H1 (cell line): ENCODE data around the gene CREBBP. TPM values are rescaled to one million over a fixed set of nuclear protein-coding genes. Genes with fewer than 3 reads are reported as not detected.

Experiments
- CTCF ChIA-PET: fragments of 300-600 bp; sonication (Branson Sonifier 250); formaldehyde crosslinking; loops from one replicate; lab custom pipeline; 2021; ENCODE audit not compliant: partially characterized antibody; lab: Charles Lee
- POLR2A ChIA-PET: fragments of 300-600 bp; sonication (Branson Sonifier 250); formaldehyde crosslinking; loops from one replicate; lab custom pipeline; 2021; ENCODE audit warnings: inconsistent platforms; ENCODE audit not compliant: partially characterized antibody; lab: Charles Lee
- DNase-seq, 2 experiments: peaks; one replicate each; pipeline versions ENCODE4 v3.0.0 to v3.0.0-alpha.2; 2010 to 2022; ENCODE audit warnings: low spot score in 2 of 2, low read depth in 1 of 2, mixed read lengths in 1 of 2
- FAIRE-seq: peaks from 2 replicates; lab custom pipeline; 2011; peaks lifted over from hg19 to GRCh38; lab: Jason Lieb, UNC
- H2AFZ ChIP-seq: 2 replicates; pipeline ENCODE4 v1.8.1; 2012; ENCODE audit warnings: low read length, inconsistent platforms
- H2AK5ac ChIP-seq: 2 replicates; pipeline ENCODE4 v1.6.1; 2013; ENCODE audit warnings: low read depth, low read length
- H2BK120ac ChIP-seq: replicated peaks from 2 replicates; pipeline ENCODE3; 2013; ENCODE audit warnings: low read depth, low read length, inconsistent platforms
- H2BK12ac ChIP-seq: 2 replicates; pipeline ENCODE4 v1.6.1; 2013; ENCODE audit warnings: low read depth, low read length
- H2BK15ac ChIP-seq: 2 replicates; pipeline ENCODE4 v1.6.1; 2013; ENCODE audit warnings: low read length
- H2BK20ac ChIP-seq: 2 replicates; pipeline ENCODE4 v1.6.1; 2013; ENCODE audit warnings: low read length
- H2BK5ac ChIP-seq: 2 replicates; pipeline ENCODE4 v1.6.1; 2013; ENCODE audit warnings: low read depth, low read length
- H3K14ac ChIP-seq: 2 replicates; pipeline ENCODE4 v1.6.1; 2013; ENCODE audit warnings: inconsistent platforms; ENCODE audit not compliant: insufficient read length
- H3K18ac ChIP-seq: 2 replicates; pipeline ENCODE4 v1.6.1; 2013; ENCODE audit warnings: low read length; ENCODE audit errors: extremely low read depth
- H3K23ac ChIP-seq: 2 replicates; pipeline ENCODE4 v1.6.1; 2013; ENCODE audit warnings: inconsistent platforms; ENCODE audit not compliant: insufficient read length
- H3K23me2 ChIP-seq: 2 replicates; pipeline ENCODE4 v1.6.1; 2013; ENCODE audit warnings: low read depth, low read length
- H3K27ac ChIP-seq: 2 replicates; pipeline ENCODE4 v1.6.1; 2011; ENCODE audit warnings: low read depth, low read length, inconsistent platforms
- H3K27me3 ChIP-seq, 4 experiments: replicated peaks in 1 of 4; 1 replicate in 1 of 4; 2 replicates in 3 of 4; pipeline versions ENCODE4 v1.6.1 to v1.8.1; 2011 to 2013; ENCODE audit warnings: low read length in 3 of 4, mild to moderate bottlenecking in 3 of 4, inconsistent platforms in 2 of 4, mixed read lengths in 2 of 4, moderate library complexity in 1 of 4; ENCODE audit not compliant: control insufficient read depth in 3 of 4, insufficient read depth in 3 of 4; ENCODE audit errors: extremely low read depth in 1 of 4
- H3K36me3 ChIP-seq, 4 experiments: 2 replicates each; pipeline versions ENCODE4 v1.6.1 to v1.8.1; 2011 to 2013; ENCODE audit warnings: mild to moderate bottlenecking in 4 of 4, low read length in 3 of 4, moderate library complexity in 2 of 4, control low read depth in 1 of 4, inconsistent platforms in 1 of 4; ENCODE audit not compliant: insufficient read depth in 4 of 4, control insufficient read depth in 2 of 4
- H3K4ac ChIP-seq: replicated peaks from 2 replicates; pipeline ENCODE3; 2013; ENCODE audit warnings: low read length, low read depth, mixed read lengths, inconsistent platforms; ENCODE audit not compliant: insufficient read length
- H3K4me1 ChIP-seq, 4 experiments: replicated peaks in 1 of 4; 1 replicate in 1 of 4; 2 replicates in 3 of 4; pipeline versions ENCODE4 v1.6.1 to v1.8.1; 2011 to 2013; ENCODE audit warnings: low read length in 3 of 4, inconsistent platforms in 2 of 4, mixed read lengths in 1 of 4; ENCODE audit not compliant: insufficient read depth in 4 of 4, control insufficient read depth in 3 of 4
- H3K4me2 ChIP-seq, 2 experiments: 2 replicates each; pipeline versions ENCODE4 v1.6.1 to v1.8.1; 2011 to 2013; ENCODE audit warnings: low read depth in 2 of 2, low read length in 2 of 2, control low read depth in 1 of 2, inconsistent platforms in 1 of 2, mild to moderate bottlenecking in 1 of 2; ENCODE audit not compliant: insufficient read depth in 1 of 2
- H3K4me3 ChIP-seq, 4 experiments: fragments of 200-600, 300-600 bp in 1 of 4; sonication (generic), shearing (Covaris generic), sonication (Bioruptor Twin) in 1 of 4; 2 replicates each; pipeline versions ENCODE4 v1.5.1 to v1.8.1; 2011 to 2016; ENCODE audit warnings: low read length in 4 of 4, low read depth in 3 of 4, control low read depth in 2 of 4, inconsistent platforms in 2 of 4, mild to moderate bottlenecking in 2 of 4, mixed read lengths in 1 of 4, moderate library complexity in 1 of 4; ENCODE audit not compliant: insufficient read depth in 2 of 4; ENCODE audit errors: extremely low read depth in 1 of 4
- H3K56ac ChIP-seq: replicated peaks from 2 replicates; pipeline ENCODE3; 2013; ENCODE audit warnings: low read depth, mild to moderate bottlenecking, mixed read lengths, low read length, inconsistent platforms; ENCODE audit not compliant: insufficient read length
- H3K79me1 ChIP-seq: 2 replicates; pipeline ENCODE4 v1.6.1; 2013; ENCODE audit warnings: low read depth, low read length, control low read depth
- H3K79me2 ChIP-seq, 2 experiments: 2 replicates each; pipeline versions ENCODE4 v1.6.1 to v1.8.1; 2012 to 2013; ENCODE audit warnings: low read length in 2 of 2, mild to moderate bottlenecking in 2 of 2, inconsistent platforms in 1 of 2; ENCODE audit not compliant: insufficient read depth in 2 of 2, control insufficient read depth in 1 of 2
- H3K9ac ChIP-seq, 4 experiments: replicated peaks in 1 of 4; 1 replicate in 1 of 4; 2 replicates in 3 of 4; pipeline versions ENCODE4 v1.6.1 to v1.8.1; 2011 to 2013; ENCODE audit warnings: low read depth in 3 of 4, low read length in 3 of 4, control low read depth in 2 of 4, mild to moderate bottlenecking in 2 of 4, moderate library complexity in 2 of 4, inconsistent platforms in 1 of 4; ENCODE audit errors: extremely low read depth in 1 of 4
- H3K9me3 ChIP-seq, 2 experiments: 2 replicates each; pipeline versions ENCODE4 v1.6.1 to v1.8.1; 2012 to 2013; ENCODE audit warnings: mild to moderate bottlenecking in 2 of 2, moderate library complexity in 2 of 2, control low read depth in 1 of 2, inconsistent platforms in 1 of 2, low read depth in 1 of 2, low read length in 1 of 2, mixed read lengths in 1 of 2; ENCODE audit not compliant: insufficient read depth in 2 of 2
- H4K20me1 ChIP-seq, 2 experiments: replicated peaks in 1 of 2; 2 replicates each; pipeline versions ENCODE3 to v1.8.1; 2011 to 2013; ENCODE audit warnings: inconsistent platforms in 2 of 2, low read length in 2 of 2, mild to moderate bottlenecking in 1 of 2; ENCODE audit not compliant: insufficient read depth in 2 of 2, control insufficient read depth in 1 of 2
- H4K5ac ChIP-seq: 2 replicates; pipeline ENCODE4 v1.6.1; 2013; ENCODE audit warnings: low read length, low read depth, mixed read lengths, inconsistent platforms; ENCODE audit not compliant: insufficient read length
- H4K8ac ChIP-seq: 2 replicates; pipeline ENCODE4 v1.8.0; 2013; ENCODE audit warnings: mild to moderate bottlenecking, moderate library complexity, low read length, inconsistent platforms; ENCODE audit not compliant: insufficient read depth; ENCODE audit errors: extremely low read depth
- H4K91ac ChIP-seq: replicated peaks from 2 replicates; pipeline ENCODE3; 2013; ENCODE audit warnings: low read length, mixed read lengths, inconsistent platforms; ENCODE audit not compliant: insufficient read length
- ATF3 ChIP-seq: IDR thresholded peaks from 2 replicates; pipeline ENCODE4 v1.6.1; 2011; ENCODE audit warnings: low read depth, mild to moderate bottlenecking, low read length; ENCODE audit not compliant: insufficient read depth
- ZNF274 ChIP-seq: IDR thresholded peaks from 2 replicates; pipeline ENCODE4 v1.7.0; 2012; ENCODE audit warnings: low read length, borderline replicate concordance; ENCODE audit errors: extremely low read depth
- WGBS, 2 experiments: shearing (Covaris generic) in 1 of 2; methylation state at CpG; one replicate each; pipeline versions ENCODE4 v1.1.6 to v1.1.7; 2013 to 2015; ENCODE audit warnings: low lambda C conversion rate in 2 of 2, mixed read lengths in 2 of 2, inconsistent platforms in 1 of 2, low coverage in 1 of 2, missing lambda C conversion rate in 1 of 2; ENCODE audit not compliant: insufficient replicate concordance in 2 of 2, insufficient coverage in 1 of 2, insufficient read length in 1 of 2; ENCODE audit errors: extremely low coverage in 1 of 2, missing lambda C conversion rate in 1 of 2; 5-methylcytosine and 5-hydroxymethylcytosine counted together
- polyA plus RNA-seq, 7 experiments: library from polyadenylated mRNA; depleted of rRNA in 3 of 7; stranded (reverse) in 5 of 7; unstranded in 2 of 7; fragments of >200 nt in 5 of 7; fragments of 200-250 nt in 2 of 7; gene quantifications; 1 replicate in 5 of 7; 2 replicates in 1 of 7; 4 replicates in 1 of 7; pipeline versions ENCODE4 v1.2.1 to v1.2.3, GENCODE V29; 2011 to 2013; ENCODE audit warnings: missing spikeins in 2 of 7, mixed read lengths in 2 of 7
- total RNA-seq: library from RNA; stranded (reverse); fragmentation: NEBNext Ultra II Directional; extraction: Animal tissue kit (Norgen Biotek cat#: 25700); gene quantifications from 2 replicates; pipeline ENCODE4 v1.2.1, GENCODE V29; 2021

Gene CREBBP
- total and polyA plus RNA-seq, 2 of the 8 experiments (the other 6 are each of a cell fraction or from before 2014, with no cell fraction given), result 10.0 to 60.1 TPM

GRCh38 chr16:3866703-3867431 is 13.6 kb downstream of the CREBBP start:
- no peak overlapping the region for H2BK15ac ChIP-seq
- ChIA-PET CTCF (interaction anchor here (0.9 to 1.4 kb wide), 3 partner anchors 10 to 17 kb away, joined by 3 to 5 read pairs (median 4); no protein-coding TSS in a partner anchor), POLR2A (interaction anchor here (1.0 to 2.0 kb wide), 2 partner anchors 9 to 14 kb away, joined by 4 to 9 read pairs; partner anchors contain the start of gene CREBBP)
- H4K8ac ChIP-seq, result no peak overlapping the region
- no peak overlapping the region for H3K4me2 ChIP-seq
- H2BK12ac ChIP-seq, result no peak overlapping the region
- no peak overlapping the region for H3K27ac ChIP-seq
- no peak overlapping the region for H3K4me3 ChIP-seq
- DNase-seq, result no peak
- WGBS, 2 experiments, result 89% methylated on average over 4 of the region's 4 CpGs; no CpG with 5 or more reads in 1 of the 2 experiments
- no peak overlapping the region for H3K14ac ChIP-seq
- H3K23ac ChIP-seq, result no peak overlapping the region
- peaks cover 0 to 12% (median 4%) of the 10 kb centered on the region in 4 experiments; a peak in 4 of 7 replicates for H3K4me1 ChIP-seq
- H3K4ac ChIP-seq, result no peak overlapping the region
- FAIRE-seq, result no peak
- H4K91ac ChIP-seq, result no peak overlapping the region
- TF ChIP-seq ZNF274 (no peak), ATF3 (no peak)
- H3K79me2 ChIP-seq, result peaks cover 24 to 100% of the 10 kb centered on the region in 2 experiments
- no peak overlapping the region for H2AK5ac ChIP-seq
- no peak overlapping the region for H4K5ac ChIP-seq
- H3K36me3 ChIP-seq, result no peaks in the 10 kb centered on the region
- H3K79me1 ChIP-seq, result peaks cover 20% of the 10 kb centered on the region
- no peaks in the 10 kb centered on the region for H3K27me3 ChIP-seq
- no peak overlapping the region for H2BK20ac ChIP-seq
- H3K9ac ChIP-seq, result no peak overlapping the region
- no peaks in the 10 kb centered on the region for H3K9me3 ChIP-seq
- H4K20me1 ChIP-seq, result peaks cover 40 to 42% of the 10 kb centered on the region in 2 experiments
- H2AFZ ChIP-seq, result no peak overlapping the region
- H2BK5ac ChIP-seq, result no peak overlapping the region
- H3K23me2 ChIP-seq, result no peaks in the 10 kb centered on the region
- no peak overlapping the region for H3K18ac ChIP-seq
- H2BK120ac ChIP-seq, result no peak overlapping the region
- no peak overlapping the region for H3K56ac ChIP-seq
